Panc1 (cell line): ENCODE data around the gene SDK2. TPM values are rescaled to one million over a fixed set of nuclear protein-coding genes. Genes with fewer than 3 reads are reported as not detected.

Experiments used
- ATAC-seq: fragments of 200-7000 bp; cut with Tn5 transposase; 2 replicates; pipeline ENCODE4 v1.9.1; 2020; ENCODE audit warnings: mild to moderate bottlenecking, moderate library complexity
- BruUV-seq: library from RNA; stranded (reverse); fragments of 400-500 nt; replicated peaks from 2 replicates; lab custom pipeline; 2021; lab: Mats Ljungman, UMichigan
- CTCF ChIA-PET: fragments of 300-600 bp; sonication (Branson Sonifier 250); formaldehyde crosslinking; loops from one replicate; lab custom pipeline; 2022; ENCODE audit warnings: antibody characterized with exemption; lab: Charles Lee
- POLR2A ChIA-PET: fragments of 300-600 bp; sonication (Branson Sonifier 250); formaldehyde crosslinking; loops from one replicate; lab custom pipeline; 2022; ENCODE audit warnings: antibody characterized with exemption; lab: Charles Lee
- DNase-seq: peaks from one replicate; pipeline ENCODE4 v3.0.0-alpha.2; 2010; ENCODE audit warnings: low read depth, low spot score
- H3K27ac ChIP-seq: 2 replicates; pipeline ENCODE4 v1.5.1; 2011; ENCODE audit warnings: mild to moderate bottlenecking, low read length, inconsistent platforms
- H3K27me3 ChIP-seq: fragments of 200-500 bp; sonication (Bioruptor generic); 2 replicates; pipeline ENCODE4 v1.6.0; 2014; ENCODE audit warnings: low read length, inconsistent platforms; ENCODE audit not compliant: control insufficient read depth, insufficient read depth
- H3K36me3 ChIP-seq: fragments of 200-500 bp; sonication (Bioruptor generic); 2 replicates; pipeline ENCODE4 v1.5.1; 2014; ENCODE audit warnings: inconsistent platforms, mild to moderate bottlenecking, low read length, moderate library complexity; ENCODE audit not compliant: control insufficient read depth, insufficient read depth
- H3K4me1 ChIP-seq: 2 replicates; pipeline ENCODE4 v1.5.1; 2011; ENCODE audit warnings: inconsistent platforms, mild to moderate bottlenecking, low read length, moderate library complexity; ENCODE audit not compliant: control insufficient read depth, insufficient read depth
- H3K4me3 ChIP-seq, 2 experiments: 2 replicates each; pipeline ENCODE4 v1.5.1; 2011 to 2012; ENCODE audit warnings: low read depth in 2 of 2, low read length in 2 of 2, mild to moderate bottlenecking in 2 of 2, inconsistent platforms in 1 of 2, moderate library complexity in 1 of 2
- H3K9me3 ChIP-seq: fragments of 200-500 bp; sonication (Bioruptor generic); 2 replicates; pipeline ENCODE4 v1.5.1; 2014; ENCODE audit warnings: low read depth, mild to moderate bottlenecking, inconsistent platforms, low read length, moderate library complexity; ENCODE audit not compliant: control insufficient read depth, insufficient read depth
- POLR2AphosphoS5 ChIP-seq: IDR thresholded peaks from 2 replicates; pipeline ENCODE4 v1.6.1; 2012; ENCODE audit warnings: mild to moderate bottlenecking, low read depth, low read length, moderate library complexity
- SIN3A ChIP-seq: IDR thresholded peaks from 2 replicates; pipeline ENCODE4 v1.6.1; 2012; ENCODE audit warnings: low read depth, mild to moderate bottlenecking, low read length, moderate library complexity, borderline replicate concordance; ENCODE audit not compliant: insufficient read depth
- TCF7L2 ChIP-seq: IDR thresholded peaks from 2 replicates; pipeline ENCODE4 v1.6.1; 2011; ENCODE audit warnings: mild to moderate bottlenecking, low read depth, low read length, inconsistent platforms
- in situ Hi-C: cut with HindIII; loops from 2 replicates; pipeline ENCODE4 v1.10.0; 2016; ENCODE audit warnings: low sequenced_read_pairs, low pct_unique_long_range_greater_than_20kb
- intact Hi-C: fragments of 100-400 bp; cut with micrococcal nuclease; formaldehyde crosslinking; loops from one replicate; pipeline ENCODE4 v1.10.0; 2022; ENCODE audit not compliant: unreplicated experiment
- total RNA-seq: library from RNA; stranded (reverse); gene quantifications from one replicate; pipeline ENCODE4 v1.2.1, GENCODE V29; 2021; ENCODE audit not compliant: unreplicated experiment
- TF ChIP-seq, protein P1 (sequence below): fragments of 450-650 bp; IDR thresholded peaks from 2 replicates; pipeline ENCODE4 v1.5.1; 2017; ENCODE audit warnings: mild to moderate bottlenecking
- TF ChIP-seq, protein P2 (sequence below), 2 experiments: IDR thresholded peaks; 2 replicates each; pipeline ENCODE4 v1.6.1; 2011 to 2012; ENCODE audit warnings: low read depth in 2 of 2, control low read depth in 1 of 2, low read length in 1 of 2, mild to moderate bottlenecking in 1 of 2, moderate library complexity in 1 of 2; ENCODE audit not compliant: insufficient read depth in 1 of 2

The SDK2 gene
- total RNA-seq, 1 experiment from 2014 or later = 0.41 TPM

- BruUV-seq = no TSS peak
- H3K27me3 ChIP-seq = peaks cover 4% of the 10 kb centered on the region; the same call in 1 of the 2 replicates
- ChIA-PET CTCF (interaction anchor here (0.6 to 1.4 kb wide), 2 partner anchors 115 to 1075 kb away, joined by 3 to 5 read pairs; no protein-coding TSS in a partner anchor), POLR2A (interaction anchor here (0.7 kb wide), 1 partner anchor 57 kb away, joined by 4 read pairs; no protein-coding TSS in a partner anchor)
- TF ChIP-seq SIN3A (no peak), TCF7L2 (no peak), POLR2AphosphoS5 (no peak)
- TF ChIP-seq, protein P1, sequence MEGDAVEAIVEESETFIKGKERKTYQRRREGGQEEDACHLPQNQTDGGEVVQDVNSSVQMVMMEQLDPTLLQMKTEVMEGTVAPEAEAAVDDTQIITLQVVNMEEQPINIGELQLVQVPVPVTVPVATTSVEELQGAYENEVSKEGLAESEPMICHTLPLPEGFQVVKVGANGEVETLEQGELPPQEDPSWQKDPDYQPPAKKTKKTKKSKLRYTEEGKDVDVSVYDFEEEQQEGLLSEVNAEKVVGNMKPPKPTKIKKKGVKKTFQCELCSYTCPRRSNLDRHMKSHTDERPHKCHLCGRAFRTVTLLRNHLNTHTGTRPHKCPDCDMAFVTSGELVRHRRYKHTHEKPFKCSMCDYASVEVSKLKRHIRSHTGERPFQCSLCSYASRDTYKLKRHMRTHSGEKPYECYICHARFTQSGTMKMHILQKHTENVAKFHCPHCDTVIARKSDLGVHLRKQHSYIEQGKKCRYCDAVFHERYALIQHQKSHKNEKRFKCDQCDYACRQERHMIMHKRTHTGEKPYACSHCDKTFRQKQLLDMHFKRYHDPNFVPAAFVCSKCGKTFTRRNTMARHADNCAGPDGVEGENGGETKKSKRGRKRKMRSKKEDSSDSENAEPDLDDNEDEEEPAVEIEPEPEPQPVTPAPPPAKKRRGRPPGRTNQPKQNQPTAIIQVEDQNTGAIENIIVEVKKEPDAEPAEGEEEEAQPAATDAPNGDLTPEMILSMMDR = no peak
- TF ChIP-seq, protein P2, sequence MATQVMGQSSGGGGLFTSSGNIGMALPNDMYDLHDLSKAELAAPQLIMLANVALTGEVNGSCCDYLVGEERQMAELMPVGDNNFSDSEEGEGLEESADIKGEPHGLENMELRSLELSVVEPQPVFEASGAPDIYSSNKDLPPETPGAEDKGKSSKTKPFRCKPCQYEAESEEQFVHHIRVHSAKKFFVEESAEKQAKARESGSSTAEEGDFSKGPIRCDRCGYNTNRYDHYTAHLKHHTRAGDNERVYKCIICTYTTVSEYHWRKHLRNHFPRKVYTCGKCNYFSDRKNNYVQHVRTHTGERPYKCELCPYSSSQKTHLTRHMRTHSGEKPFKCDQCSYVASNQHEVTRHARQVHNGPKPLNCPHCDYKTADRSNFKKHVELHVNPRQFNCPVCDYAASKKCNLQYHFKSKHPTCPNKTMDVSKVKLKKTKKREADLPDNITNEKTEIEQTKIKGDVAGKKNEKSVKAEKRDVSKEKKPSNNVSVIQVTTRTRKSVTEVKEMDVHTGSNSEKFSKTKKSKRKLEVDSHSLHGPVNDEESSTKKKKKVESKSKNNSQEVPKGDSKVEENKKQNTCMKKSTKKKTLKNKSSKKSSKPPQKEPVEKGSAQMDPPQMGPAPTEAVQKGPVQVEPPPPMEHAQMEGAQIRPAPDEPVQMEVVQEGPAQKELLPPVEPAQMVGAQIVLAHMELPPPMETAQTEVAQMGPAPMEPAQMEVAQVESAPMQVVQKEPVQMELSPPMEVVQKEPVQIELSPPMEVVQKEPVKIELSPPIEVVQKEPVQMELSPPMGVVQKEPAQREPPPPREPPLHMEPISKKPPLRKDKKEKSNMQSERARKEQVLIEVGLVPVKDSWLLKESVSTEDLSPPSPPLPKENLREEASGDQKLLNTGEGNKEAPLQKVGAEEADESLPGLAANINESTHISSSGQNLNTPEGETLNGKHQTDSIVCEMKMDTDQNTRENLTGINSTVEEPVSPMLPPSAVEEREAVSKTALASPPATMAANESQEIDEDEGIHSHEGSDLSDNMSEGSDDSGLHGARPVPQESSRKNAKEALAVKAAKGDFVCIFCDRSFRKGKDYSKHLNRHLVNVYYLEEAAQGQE (IDR thresholded peaks at IDR 0.05; ENCODE audit: insufficient read depth in 1 of 2, low read depth in 2 of 2, low read length in 1 of 2) = no peak
- intact Hi-C loops (no loop called here), in situ Hi-C loops (no loop called here)
- H3K4me1 ChIP-seq = no peaks in the 10 kb centered on the region; the same call in 1 of the 2 replicates
- ATAC-seq = no peak
- no peaks in the 10 kb centered on the region for H3K9me3 ChIP-seq
- no peak overlapping the region for H3K4me3 ChIP-seq
- H3K27ac ChIP-seq = no peak overlapping the region
- DNase-seq = no peak
- no peaks in the 10 kb centered on the region for H3K36me3 ChIP-seq
These were observed 272.4 kb downstream of the SDK2 start for GRCh38 chr17:73371836-73372235.

DNA sequence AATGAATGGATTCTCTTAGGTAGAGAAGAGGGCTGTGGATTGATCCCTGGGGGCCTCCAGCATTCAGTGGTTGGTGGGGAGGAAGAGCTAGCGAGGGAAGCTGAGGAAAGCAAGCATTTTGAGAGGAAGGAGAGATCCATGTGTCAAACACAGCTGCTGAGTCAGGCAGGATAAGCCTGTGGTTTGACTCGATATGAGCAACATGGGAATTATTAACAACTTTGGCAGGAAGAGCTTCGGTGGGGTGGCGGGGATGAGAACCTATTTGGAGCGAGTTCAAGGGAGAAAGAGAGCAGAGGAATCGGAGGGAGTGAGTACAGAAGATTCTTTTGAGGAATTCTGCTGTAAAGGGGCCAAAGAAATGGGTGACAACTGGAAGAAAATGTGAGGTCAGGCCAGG is 273.0 kb downstream of the SDK2 start:
- no TSS peak for BruUV-seq
- H3K4me1 ChIP-seq = no peaks in the 10 kb centered on the region; the same call in 1 of the 2 replicates
- intact Hi-C loops = no loop called here
- no peak for TF ChIP-seq TCF7L2
- TF ChIP-seq, protein P2 (IDR thresholded peaks at IDR 0.05; ENCODE audit: insufficient read depth in 1 of 2, low read depth in 2 of 2, low read length in 1 of 2) = no peak
- no peak for TF ChIP-seq SIN3A
- TF ChIP-seq, protein P1 = no peak
- no peak for TF ChIP-seq POLR2AphosphoS5
- no peaks in the 10 kb centered on the region for H3K9me3 ChIP-seq
- H3K4me3 ChIP-seq = no peak overlapping the region
- POLR2A ChIA-PET = interaction anchor here (0.7 kb wide), 1 partner anchor 56 kb away, joined by 4 read pairs; no protein-coding TSS in a partner anchor
- peaks cover 4% of the 10 kb centered on the region; the same call in 1 of the 2 replicates for H3K27me3 ChIP-seq
- no peak for ATAC-seq
- no peak for DNase-seq
- H3K36me3 ChIP-seq = no peaks in the 10 kb centered on the region
- in situ Hi-C loops = no loop called here
- CTCF ChIA-PET = interaction anchor here (0.6 to 1.4 kb wide), 2 partner anchors 115 to 1075 kb away, joined by 3 to 5 read pairs; no protein-coding TSS in a partner anchor
- no peak overlapping the region for H3K27ac ChIP-seq
